ENCODE results near the gene PTBP3. TPM values are rescaled to one million over a fixed set of nuclear protein-coding genes. Genes with fewer than 3 reads are reported as not detected.
"Not testable (repeated sequence)": the region's sequence is repeated elsewhere in the genome, so short reads cannot be mapped to it uniquely, and the experiment has no call there.

PTBP3 gene
- total RNA-seq, 2 donors from 2014 or later = 83.3 to 94.8 TPM

DNA sequence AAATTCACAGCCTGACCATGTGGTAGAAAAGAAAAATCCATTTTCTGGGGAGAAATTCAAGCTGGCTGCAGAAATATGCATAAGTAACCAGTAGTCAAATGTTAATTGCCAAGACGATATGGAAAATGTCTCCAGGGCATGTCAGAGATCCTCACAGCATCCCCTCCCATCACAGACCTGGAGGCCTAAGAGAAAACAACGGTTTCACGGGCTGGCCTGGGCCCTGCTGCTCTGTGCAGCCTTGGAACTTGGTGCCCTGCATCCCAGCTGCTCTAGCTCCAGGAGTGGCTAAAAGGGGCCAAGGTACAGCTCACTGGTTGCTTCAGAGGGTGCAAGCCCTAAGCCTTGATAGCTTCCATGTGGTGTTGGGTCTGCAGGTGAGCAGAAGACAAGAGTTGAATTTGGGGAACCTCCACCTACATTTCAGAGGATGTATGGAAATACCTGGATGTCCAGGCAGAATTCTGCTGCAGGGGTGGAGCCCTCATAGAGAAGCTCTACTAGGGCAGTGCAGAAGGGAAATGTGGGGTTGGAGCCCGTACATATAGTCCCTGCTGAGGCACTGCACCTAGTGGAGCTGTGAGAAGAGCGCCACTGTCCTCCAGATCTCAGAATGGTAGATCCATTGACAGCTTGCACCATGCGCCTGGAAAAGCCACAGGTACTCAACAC, 49.7 kb downstream of the PTBP3 start:
- H3K27me3 Mint-ChIP-seq (ENCODE audit: insufficient read depth) = no peaks in the 10 kb centered on the region
- TF ChIP-seq, protein P1, sequence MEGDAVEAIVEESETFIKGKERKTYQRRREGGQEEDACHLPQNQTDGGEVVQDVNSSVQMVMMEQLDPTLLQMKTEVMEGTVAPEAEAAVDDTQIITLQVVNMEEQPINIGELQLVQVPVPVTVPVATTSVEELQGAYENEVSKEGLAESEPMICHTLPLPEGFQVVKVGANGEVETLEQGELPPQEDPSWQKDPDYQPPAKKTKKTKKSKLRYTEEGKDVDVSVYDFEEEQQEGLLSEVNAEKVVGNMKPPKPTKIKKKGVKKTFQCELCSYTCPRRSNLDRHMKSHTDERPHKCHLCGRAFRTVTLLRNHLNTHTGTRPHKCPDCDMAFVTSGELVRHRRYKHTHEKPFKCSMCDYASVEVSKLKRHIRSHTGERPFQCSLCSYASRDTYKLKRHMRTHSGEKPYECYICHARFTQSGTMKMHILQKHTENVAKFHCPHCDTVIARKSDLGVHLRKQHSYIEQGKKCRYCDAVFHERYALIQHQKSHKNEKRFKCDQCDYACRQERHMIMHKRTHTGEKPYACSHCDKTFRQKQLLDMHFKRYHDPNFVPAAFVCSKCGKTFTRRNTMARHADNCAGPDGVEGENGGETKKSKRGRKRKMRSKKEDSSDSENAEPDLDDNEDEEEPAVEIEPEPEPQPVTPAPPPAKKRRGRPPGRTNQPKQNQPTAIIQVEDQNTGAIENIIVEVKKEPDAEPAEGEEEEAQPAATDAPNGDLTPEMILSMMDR (conservative IDR thresholded peaks at IDR 0.05) = no peak
- H3K27ac ChIP-seq (ENCODE audit: low read depth, low read length) = no peak overlapping the region
- H3K9me3 Mint-ChIP-seq = peaks cover 62% of the 10 kb centered on the region
- no peak overlapping the region for H3K9ac ChIP-seq (ENCODE audit: extremely low read depth, low read length, poor library complexity, severe bottlenecking)
- peak overlapping the region; percentile 60 for H3K4me3 ChIP-seq (ENCODE audit: low read length)
- H3K27me3 ChIP-seq (ENCODE audit: control insufficient read depth, insufficient read depth, low read length, poor library complexity, severe bottlenecking) = no peaks in the 10 kb centered on the region
- DNase-seq = no peak
- peaks cover under 1% of the 10 kb centered on the region for H3K4me1 ChIP-seq (ENCODE audit: control insufficient read depth, insufficient read depth, low read length)
- 94 to 95% methylated on average over 4 to 6 of the region's 6 CpGs for WGBS, 2 experiments (ENCODE audit: insufficient coverage in 1 of 2, insufficient read length in 1 of 2)
- no peak overlapping the region for H3K27ac Mint-ChIP-seq
- no peak overlapping the region for H3K4me3 Mint-ChIP-seq
- peaks cover 55% of the 10 kb centered on the region for H3K36me3 ChIP-seq (ENCODE audit: control insufficient read depth, insufficient read depth, low read length)
- H3K9me3 ChIP-seq (ENCODE audit: control insufficient read depth, low read length) = peaks cover 63% of the 10 kb centered on the region
- peaks cover 12% of the 10 kb centered on the region for H3K4me1 Mint-ChIP-seq
- H3K36me3 Mint-ChIP-seq (ENCODE audit: low read depth) = peaks cover 64% of the 10 kb centered on the region

DNA sequence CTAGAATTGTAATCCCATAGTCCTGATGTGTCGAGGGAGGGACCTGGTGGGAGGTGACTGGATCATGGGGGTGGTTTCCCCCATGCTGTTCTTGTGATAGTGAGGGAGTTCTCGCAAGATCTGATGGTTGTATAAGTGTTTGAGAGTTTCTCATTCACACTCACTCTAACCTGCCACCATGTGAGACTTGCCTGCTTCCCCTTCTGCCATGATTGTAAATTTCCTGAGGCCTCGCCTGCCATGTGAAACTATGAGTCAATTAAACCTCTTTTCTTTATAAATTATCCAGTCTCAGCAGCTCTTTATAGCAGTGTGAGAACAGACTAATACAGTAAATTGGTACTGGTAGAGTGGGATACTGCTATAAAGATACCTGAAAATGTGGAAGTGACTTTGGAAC, 50.6 kb downstream of the PTBP3 start:
- H3K27ac ChIP-seq (ENCODE audit: low read depth, low read length); H3K4me3 Mint-ChIP-seq; H3K27me3 Mint-ChIP-seq (ENCODE audit: insufficient read depth); H3K4me1 ChIP-seq (ENCODE audit: control insufficient read depth, insufficient read depth, low read length); H3K9ac ChIP-seq (ENCODE audit: extremely low read depth, low read length, poor library complexity, severe bottlenecking); H3K27ac Mint-ChIP-seq; DNase-seq; H3K27me3 ChIP-seq (ENCODE audit: control insufficient read depth, insufficient read depth, low read length, poor library complexity, severe bottlenecking): not testable (repeated sequence)
- Histone ChIP-seq H3K36me3 (ENCODE audit: control insufficient read depth, insufficient read depth, low read length) (peaks cover 46% of the 10 kb centered on the region), H3K9me3 (ENCODE audit: control insufficient read depth, low read length) (peaks cover 54% of the 10 kb centered on the region), H3K4me3 (ENCODE audit: low read length) (peak overlapping the region; percentile 60)
- Mint-ChIP-seq H3K4me1 (peaks cover 14% of the 10 kb centered on the region), H3K9me3 (peaks cover 53% of the 10 kb centered on the region), H3K36me3 (ENCODE audit: low read depth) (peaks cover 55% of the 10 kb centered on the region)
- WGBS, 2 experiments (ENCODE audit: insufficient coverage in 1 of 2, insufficient read length in 1 of 2) = 86% methylated on average over 2 of the region's 3 CpGs; no CpG with 5 or more reads in 1 of the 2 experiments

DNA sequence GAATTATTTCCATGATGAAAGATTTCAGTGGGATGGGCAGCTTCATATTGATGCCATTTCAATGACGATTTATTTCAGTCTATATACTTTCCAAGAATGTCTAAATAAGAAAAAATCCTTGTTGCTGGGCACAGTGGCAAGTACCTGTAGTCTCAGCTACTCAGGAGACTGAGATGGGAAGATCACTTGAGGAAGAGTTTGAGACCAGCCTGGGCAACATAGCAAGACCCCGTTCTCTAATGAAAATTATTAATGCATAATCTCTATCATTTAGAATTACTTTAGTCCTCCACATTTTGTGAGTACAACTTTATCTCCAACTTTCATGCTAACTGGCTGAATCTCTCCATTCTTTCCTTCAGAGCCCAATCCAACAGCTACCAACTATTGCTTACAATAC, 52.5 kb downstream of the PTBP3 start:
- Histone ChIP-seq H3K9ac (ENCODE audit: extremely low read depth, low read length, poor library complexity, severe bottlenecking) (no peak overlapping the region), H3K9me3 (ENCODE audit: control insufficient read depth, low read length) (peaks cover 34% of the 10 kb centered on the region), H3K27me3 (ENCODE audit: control insufficient read depth, insufficient read depth, low read length, poor library complexity, severe bottlenecking) (no peaks in the 10 kb centered on the region), H3K4me3 (ENCODE audit: low read length) (no peak overlapping the region), H3K36me3 (ENCODE audit: control insufficient read depth, insufficient read depth, low read length) (peaks cover 27% of the 10 kb centered on the region), H3K27ac (ENCODE audit: low read depth, low read length) (no peak overlapping the region), H3K4me1 (ENCODE audit: control insufficient read depth, insufficient read depth, low read length) (peaks cover 7% of the 10 kb centered on the region)
- peaks cover 22% of the 10 kb centered on the region for H3K4me1 Mint-ChIP-seq
- TF ChIP-seq, protein P1 (conservative IDR thresholded peaks at IDR 0.05) = no peak
- DNase-seq = no peak
- peaks cover 36% of the 10 kb centered on the region for H3K36me3 Mint-ChIP-seq (ENCODE audit: low read depth)
- H3K4me3 Mint-ChIP-seq = no peak overlapping the region
- no peaks in the 10 kb centered on the region for H3K27me3 Mint-ChIP-seq (ENCODE audit: insufficient read depth)
- 88 to 100% methylated on average over 1 to 2 of the region's 2 CpGs for WGBS, 2 experiments (ENCODE audit: insufficient coverage in 1 of 2, insufficient read length in 1 of 2)
- H3K27ac Mint-ChIP-seq = no peak overlapping the region
- H3K9me3 Mint-ChIP-seq = peaks cover 35% of the 10 kb centered on the region

DNA sequence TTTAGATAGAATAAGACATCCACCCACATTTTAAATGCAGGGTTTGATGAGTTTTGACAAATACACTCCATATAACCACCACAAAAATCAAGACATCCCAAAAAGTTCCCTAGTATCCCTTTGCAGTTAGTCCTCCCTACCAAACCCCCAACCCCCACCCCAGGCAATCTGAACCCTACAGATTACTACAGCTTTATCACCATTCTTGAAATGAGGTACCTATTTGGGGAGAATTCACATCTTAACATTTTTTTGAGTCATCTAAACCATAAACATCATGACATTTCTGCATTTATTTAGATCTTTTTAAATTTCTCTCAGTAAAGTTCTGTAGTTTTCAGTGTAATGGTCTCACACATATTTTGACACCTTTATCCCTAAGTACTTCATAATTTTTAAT, 53.9 kb downstream of the PTBP3 start:
- H3K27ac Mint-ChIP-seq = no peak overlapping the region
- H3K4me1 Mint-ChIP-seq = peaks cover 26% of the 10 kb centered on the region

More for the DNA sequence above, 53.9 kb downstream of the PTBP3 start:
- no peak overlapping the region for H3K9ac ChIP-seq (ENCODE audit: extremely low read depth, low read length, poor library complexity, severe bottlenecking)
- peaks cover 17% of the 10 kb centered on the region for H3K36me3 ChIP-seq (ENCODE audit: control insufficient read depth, insufficient read depth, low read length)
- Mint-ChIP-seq H3K27me3 (ENCODE audit: insufficient read depth) (no peaks in the 10 kb centered on the region), H3K9me3 (peaks cover 21% of the 10 kb centered on the region), H3K36me3 (ENCODE audit: low read depth) (peaks cover 26% of the 10 kb centered on the region), H3K4me3 (no peak overlapping the region)
- peaks cover 7% of the 10 kb centered on the region for H3K4me1 ChIP-seq (ENCODE audit: control insufficient read depth, insufficient read depth, low read length)
- TF ChIP-seq, protein P1 (conservative IDR thresholded peaks at IDR 0.05) = no peak
- no peaks in the 10 kb centered on the region for H3K27me3 ChIP-seq (ENCODE audit: control insufficient read depth, insufficient read depth, low read length, poor library complexity, severe bottlenecking)
- no peak overlapping the region for H3K27ac ChIP-seq (ENCODE audit: low read depth, low read length)
- no peak for DNase-seq
- H3K9me3 ChIP-seq (ENCODE audit: control insufficient read depth, low read length) = peaks cover 20% of the 10 kb centered on the region
- no peak overlapping the region for H3K4me3 ChIP-seq (ENCODE audit: low read length)
